Esophagus muscularis mucosa (tissue), 4 donors: ENCODE measurements around the gene NTRK2. TPM values are rescaled to one million over a fixed set of nuclear protein-coding genes. Genes with fewer than 3 reads are reported as not detected.

Source experiments
- DNase-seq: peaks from one replicate; pipeline ENCODE4 v3.0.0-alpha.2; 2017; ENCODE audit errors: extremely low spot score
- H3K27ac ChIP-seq, 4 donors: fragments of 200-600 bp; sonication (generic); replicated peaks in 1 of 4; 1 replicate in 3 of 4; 2 replicates in 1 of 4; pipeline ENCODE4 v1.5.1; 2016 to 2019; ENCODE audit warnings: mild to moderate bottlenecking in 1 of 4
- H3K27me3 ChIP-seq, 4 donors: fragments of 200-600 bp; sonication (generic); one replicate each; pipeline versions ENCODE4 v1.5.1 to v1.6.0; 2016 to 2019
- H3K36me3 ChIP-seq, 4 donors: fragments of 200-600 bp; sonication (generic); one replicate each; pipeline ENCODE4 v1.5.1; 2016 to 2019
- H3K4me1 ChIP-seq, 4 donors: fragments of 200-600 bp; sonication (generic); one replicate each; pipeline ENCODE4 v1.5.1; 2016 to 2019
- H3K4me3 ChIP-seq, 4 donors: fragments of 200-600 bp; sonication (generic); 1 replicate in 2 of 4; 2 replicates in 2 of 4; pipeline ENCODE4 v1.5.1; 2016 to 2019; ENCODE audit warnings: mild to moderate bottlenecking in 4 of 4, moderate library complexity in 1 of 4
- H3K9me3 ChIP-seq, 4 donors: fragments of 200-600 bp; sonication (generic); 1 replicate in 3 of 4; 2 replicates in 1 of 4; pipeline ENCODE4 v1.5.1; 2016 to 2019
- CTCF ChIP-seq, 3 experiments: fragments of 200-600 bp in 2 of 3; fragments of 450-650 bp in 1 of 3; sonication (generic) in 2 of 3; IDR thresholded peaks; one replicate each; pipeline ENCODE4 v1.5.1; 2017 to 2019; ENCODE audit warnings: antibody characterized with exemption in 3 of 3, mild to moderate bottlenecking in 2 of 3, moderate library complexity in 1 of 3
- EP300 ChIP-seq: sonication (generic); formaldehyde crosslinking; IDR thresholded peaks from one replicate; pipeline ENCODE4 v1.6.1; 2017; ENCODE audit warnings: antibody characterized with exemption
- POLR2A ChIP-seq: fragments of 450-650 bp; IDR thresholded peaks from one replicate; pipeline ENCODE4 v1.6.1; 2017; ENCODE audit warnings: antibody characterized with exemption, moderate library complexity, mild to moderate bottlenecking, low read depth
- POLR2AphosphoS5 ChIP-seq, 2 donors: sonication (generic); formaldehyde crosslinking; IDR thresholded peaks; one replicate each; pipeline ENCODE4 v1.6.1; 2017; ENCODE audit warnings: antibody characterized with exemption in 2 of 2
- WGBS: methylation state at CpG from one replicate; pipeline ENCODE4 v1.1.5; 2018; 5-methylcytosine and 5-hydroxymethylcytosine counted together
- intact Hi-C: fragments of 100-400 bp; cut with DNase I; formaldehyde crosslinking; loops from one replicate; pipeline ENCODE4 v1.15.1; 2023
- total RNA-seq, 4 donors: library from RNA; depleted of rRNA; stranded (reverse); fragments of >200 nt; gene quantifications; one replicate each; pipeline versions ENCODE4 v1.1.0 to v1.2.1, GENCODE V29; 2016

The NTRK2 gene
- total RNA-seq, 4 donors from 2014 or later, result 1.2 to 6.3 (median 5.5) TPM

GRCh38 chr9:84940294-84940693, 270.8 kb downstream of the NTRK2 start:
- no peak for DNase-seq
- whole genome bisulfite sequencing, result 78% methylated on average over 2 of the region's 2 CpGs
- Histone ChIP-seq H3K4me3 (no peak overlapping the region), H3K27ac (no peak overlapping the region), H3K36me3 (no peaks in the 10 kb centered on the region), H3K4me1 (peaks cover 0 to 20% (median 14%) of the 10 kb centered on the region in 4 donors), H3K27me3 (no peaks in the 10 kb centered on the region), H3K9me3 (no peaks in the 10 kb centered on the region)
- no peak for TF ChIP-seq POLR2AphosphoS5 (IDR thresholded peaks at IDR 0.05)
- no peak for TF ChIP-seq CTCF (IDR thresholded peaks at IDR 0.05)
- intact Hi-C loops, result no loop called here

- TF ChIP-seq CTCF (IDR thresholded peaks at IDR 0.05), result no peak
- no peak for TF ChIP-seq EP300
- TF ChIP-seq POLR2A, result no peak
- no peak for TF ChIP-seq POLR2AphosphoS5 (IDR thresholded peaks at IDR 0.05)
- no peak overlapping the region for H3K27ac ChIP-seq
Observed at GRCh38 chr9:84941792-84942191, 272.3 kb downstream of the NTRK2 start.

GRCh38 chr9:84943482-84944050, 274.0 kb downstream of the NTRK2 start:
- Histone ChIP-seq H3K4me3 (no peak overlapping the region), H3K9me3 (no peaks in the 10 kb centered on the region), H3K27me3 (no peaks in the 10 kb centered on the region), H3K36me3 (no peaks in the 10 kb centered on the region), H3K4me1 (peaks cover 0 to 3% (median 0%) of the 10 kb centered on the region in 4 donors), H3K27ac (no peak overlapping the region)
- TF ChIP-seq POLR2A (no peak), EP300 (no peak), POLR2AphosphoS5 (IDR thresholded peaks at IDR 0.05) (no peak)
- 71% methylated on average over 2 of the region's 2 CpGs for WGBS
- intact Hi-C loops, result no loop called here
- DNase-seq, result no peak

More at GRCh38 chr9:84941792-84942191, 272.3 kb downstream of the NTRK2 start:
- no peak for DNase-seq
- intact Hi-C loops, result no loop called here
- Histone ChIP-seq H3K27me3 (no peaks in the 10 kb centered on the region), H3K4me1 (peaks cover 0 to 5% (median under 1%) of the 10 kb centered on the region in 4 donors), H3K36me3 (no peaks in the 10 kb centered on the region), H3K4me3 (no peak overlapping the region), H3K9me3 (no peaks in the 10 kb centered on the region)

GRCh38 chr9:84945878-84946538, 276.5 kb downstream of the NTRK2 start:
- Histone ChIP-seq H3K27me3 (no peaks in the 10 kb centered on the region), H3K36me3 (no peaks in the 10 kb centered on the region), H3K9me3 (no peaks in the 10 kb centered on the region), H3K4me3 (no peak overlapping the region), H3K27ac (no peak overlapping the region), H3K4me1 (peaks cover 0 to 3% (median 0%) of the 10 kb centered on the region in 4 donors)
- no peak for DNase-seq
- TF ChIP-seq POLR2AphosphoS5 (IDR thresholded peaks at IDR 0.05), result no peak
- TF ChIP-seq EP300, result no peak
- TF ChIP-seq POLR2A, result no peak
- TF ChIP-seq CTCF (IDR thresholded peaks at IDR 0.05), result no peak
- 71% methylated on average over 8 of the region's 8 CpGs for WGBS
- intact Hi-C loops, result no loop called here

GRCh38 chr9:84947412-84947972, 278.0 kb downstream of the NTRK2 start:
- H3K9me3 ChIP-seq, result no peaks in the 10 kb centered on the region
- intact Hi-C loops, result no loop called here
- H3K36me3 ChIP-seq, result no peaks in the 10 kb centered on the region
- DNase-seq, result no peak
- no peak for TF ChIP-seq POLR2A
- TF ChIP-seq EP300, result no peak
- TF ChIP-seq CTCF (IDR thresholded peaks at IDR 0.05), result no peak
- no peak for TF ChIP-seq POLR2AphosphoS5 (IDR thresholded peaks at IDR 0.05)
- H3K4me1 ChIP-seq, result peaks cover 0 to 3% (median 0%) of the 10 kb centered on the region in 4 donors
- no peak overlapping the region for H3K27ac ChIP-seq
- H3K4me3 ChIP-seq, result no peak overlapping the region
- no peaks in the 10 kb centered on the region for H3K27me3 ChIP-seq
- 93% methylated on average over 5 of the region's 5 CpGs for WGBS
